Measurements from ENCODE around the gene ZNF662.

GRCh38 chr3:42864321-42864950 lies 41.5 kb upstream of the ZNF662 start:
- no peak for TF ChIP-seq GATA2 (IDR thresholded peaks at IDR 0.05; ENCODE audit: low read depth, low read length)
- TF ChIP-seq GATA3 (IDR thresholded peaks at IDR 0.05; ENCODE audit: low read depth, low read length): no peak
